RPMI8226 (cell line): ENCODE data around the gene GATA6.

Experiments used
- DNase-seq: peaks from one replicate; pipeline ENCODE4 v3.0.0-alpha.2; 2015

GATA6 gene

GRCh38 chr18:22169011-22169888 is at the start of gene GATA6:
Gene GATA6 (plus strand): TSS chr18:22169589. CDS start chr18:22171145, 1,556 bp downstream.
- peak; percentile 77 for DNase-seq

GRCh38 chr18:22124970-22125369 is 44.4 kb upstream of the GATA6 start:
- no peak for DNase-seq

- no peak for DNase-seq
These were observed 40.4 kb upstream of the GATA6 start for GRCh38 chr18:22128954-22129353.

- DNase-seq, result no peak
These were observed 39.6 kb upstream of the GATA6 start for GRCh38 chr18:22129778-22130177.

GRCh38 chr18:22132258-22132657 is 37.1 kb upstream of the GATA6 start:
- no peak for DNase-seq

GRCh38 chr18:22132763-22133162 is 36.6 kb upstream of the GATA6 start:
- peak; percentile 32 for DNase-seq

GRCh38 chr18:22136395-22136794 is 33.0 kb upstream of the GATA6 start:
- DNase-seq, result no peak

- no peak for DNase-seq
These were observed 28.2 kb upstream of the GATA6 start for GRCh38 chr18:22141211-22141610.

GRCh38 chr18:22143347-22144340 is 25.7 kb upstream of the GATA6 start:
- no peak for DNase-seq

GRCh38 chr18:22145160-22145559 is 24.2 kb upstream of the GATA6 start:
- DNase-seq, result no peak

- DNase-seq, result no peak
These were observed 19.7 kb upstream of the GATA6 start for GRCh38 chr18:22149710-22150109.

GRCh38 chr18:22152093-22152492 is 17.3 kb upstream of the GATA6 start:
- no peak for DNase-seq

GRCh38 chr18:22153428-22153827 is 16.0 kb upstream of the GATA6 start:
- no peak for DNase-seq

GRCh38 chr18:22155584-22155983 is 13.8 kb upstream of the GATA6 start:
- no peak for DNase-seq

- no peak for DNase-seq
These were observed 10.4 kb upstream of the GATA6 start for GRCh38 chr18:22159014-22159413.

- DNase-seq, result no peak
These were observed 8.3 kb upstream of the GATA6 start for GRCh38 chr18:22161090-22161489.

GRCh38 chr18:22163416-22164161 is 5.8 kb upstream of the GATA6 start:
- DNase-seq, result no peak

- no peak for DNase-seq
These were observed 4.9 kb upstream of the GATA6 start for GRCh38 chr18:22164337-22165048.

- no peak for DNase-seq
These were observed 4.3 kb upstream of the GATA6 start for GRCh38 chr18:22165049-22165602.

GRCh38 chr18:22165603-22166068 is 3.8 kb upstream of the GATA6 start:
- no peak for DNase-seq

- no peak for DNase-seq
These were observed 3.1 kb upstream of the GATA6 start for GRCh38 chr18:22166069-22166950.
